HG03060 (cell line): Measurements from ENCODE around the gene PLA2G4E.

Experiments used
- ATAC-seq: cut with Tn5 transposase; IDR thresholded peaks from one replicate; pipeline ENCODE4 v1.9.1; 2021; ENCODE audit warnings: low read depth, moderate number of reproducible peaks; ENCODE audit not compliant: unreplicated experiment

PLA2G4E gene

GRCh38 chr15:41939986-41940385 is 80.9 kb downstream of the PLA2G4E start:
- ATAC-seq: no peak

GRCh38 chr15:41937568-41937923 is 83.3 kb downstream of the PLA2G4E start:
- ATAC-seq: no peak

GRCh38 chr15:41936649-41937567 is 83.9 kb downstream of the PLA2G4E start:
- no peak for ATAC-seq

GRCh38 chr15:41936155-41936554 is 84.7 kb downstream of the PLA2G4E start:
- no peak for ATAC-seq

GRCh38 chr15:41935566-41936020 is 85.2 kb downstream of the PLA2G4E start:
- ATAC-seq: no peak

- ATAC-seq: no peak
Observed at GRCh38 chr15:41934843-41935242, 86.0 kb downstream of the PLA2G4E start.

GRCh38 chr15:41933771-41934170 is 87.1 kb downstream of the PLA2G4E start:
- ATAC-seq: no peak

GRCh38 chr15:41933326-41933725 is 87.5 kb downstream of the PLA2G4E start:
- ATAC-seq: no peak

- ATAC-seq: no peak
Observed at GRCh38 chr15:41932511-41933289, 88.1 kb downstream of the PLA2G4E start.

GRCh38 chr15:41932101-41932500 is 88.7 kb downstream of the PLA2G4E start:
- no peak for ATAC-seq
